Measurements from ENCODE around the gene DIP2B.
A peak's percentile ranks its signal among the peaks of the same experiment; 100 is the strongest.

Gene DIP2B, protein sequence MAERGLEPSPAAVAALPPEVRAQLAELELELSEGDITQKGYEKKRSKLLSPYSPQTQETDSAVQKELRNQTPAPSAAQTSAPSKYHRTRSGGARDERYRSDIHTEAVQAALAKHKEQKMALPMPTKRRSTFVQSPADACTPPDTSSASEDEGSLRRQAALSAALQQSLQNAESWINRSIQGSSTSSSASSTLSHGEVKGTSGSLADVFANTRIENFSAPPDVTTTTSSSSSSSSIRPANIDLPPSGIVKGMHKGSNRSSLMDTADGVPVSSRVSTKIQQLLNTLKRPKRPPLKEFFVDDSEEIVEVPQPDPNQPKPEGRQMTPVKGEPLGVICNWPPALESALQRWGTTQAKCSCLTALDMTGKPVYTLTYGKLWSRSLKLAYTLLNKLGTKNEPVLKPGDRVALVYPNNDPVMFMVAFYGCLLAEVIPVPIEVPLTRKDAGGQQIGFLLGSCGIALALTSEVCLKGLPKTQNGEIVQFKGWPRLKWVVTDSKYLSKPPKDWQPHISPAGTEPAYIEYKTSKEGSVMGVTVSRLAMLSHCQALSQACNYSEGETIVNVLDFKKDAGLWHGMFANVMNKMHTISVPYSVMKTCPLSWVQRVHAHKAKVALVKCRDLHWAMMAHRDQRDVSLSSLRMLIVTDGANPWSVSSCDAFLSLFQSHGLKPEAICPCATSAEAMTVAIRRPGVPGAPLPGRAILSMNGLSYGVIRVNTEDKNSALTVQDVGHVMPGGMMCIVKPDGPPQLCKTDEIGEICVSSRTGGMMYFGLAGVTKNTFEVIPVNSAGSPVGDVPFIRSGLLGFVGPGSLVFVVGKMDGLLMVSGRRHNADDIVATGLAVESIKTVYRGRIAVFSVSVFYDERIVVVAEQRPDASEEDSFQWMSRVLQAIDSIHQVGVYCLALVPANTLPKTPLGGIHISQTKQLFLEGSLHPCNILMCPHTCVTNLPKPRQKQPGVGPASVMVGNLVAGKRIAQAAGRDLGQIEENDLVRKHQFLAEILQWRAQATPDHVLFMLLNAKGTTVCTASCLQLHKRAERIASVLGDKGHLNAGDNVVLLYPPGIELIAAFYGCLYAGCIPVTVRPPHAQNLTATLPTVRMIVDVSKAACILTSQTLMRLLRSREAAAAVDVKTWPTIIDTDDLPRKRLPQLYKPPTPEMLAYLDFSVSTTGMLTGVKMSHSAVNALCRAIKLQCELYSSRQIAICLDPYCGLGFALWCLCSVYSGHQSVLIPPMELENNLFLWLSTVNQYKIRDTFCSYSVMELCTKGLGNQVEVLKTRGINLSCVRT (N-terminal part only)

DNA sequence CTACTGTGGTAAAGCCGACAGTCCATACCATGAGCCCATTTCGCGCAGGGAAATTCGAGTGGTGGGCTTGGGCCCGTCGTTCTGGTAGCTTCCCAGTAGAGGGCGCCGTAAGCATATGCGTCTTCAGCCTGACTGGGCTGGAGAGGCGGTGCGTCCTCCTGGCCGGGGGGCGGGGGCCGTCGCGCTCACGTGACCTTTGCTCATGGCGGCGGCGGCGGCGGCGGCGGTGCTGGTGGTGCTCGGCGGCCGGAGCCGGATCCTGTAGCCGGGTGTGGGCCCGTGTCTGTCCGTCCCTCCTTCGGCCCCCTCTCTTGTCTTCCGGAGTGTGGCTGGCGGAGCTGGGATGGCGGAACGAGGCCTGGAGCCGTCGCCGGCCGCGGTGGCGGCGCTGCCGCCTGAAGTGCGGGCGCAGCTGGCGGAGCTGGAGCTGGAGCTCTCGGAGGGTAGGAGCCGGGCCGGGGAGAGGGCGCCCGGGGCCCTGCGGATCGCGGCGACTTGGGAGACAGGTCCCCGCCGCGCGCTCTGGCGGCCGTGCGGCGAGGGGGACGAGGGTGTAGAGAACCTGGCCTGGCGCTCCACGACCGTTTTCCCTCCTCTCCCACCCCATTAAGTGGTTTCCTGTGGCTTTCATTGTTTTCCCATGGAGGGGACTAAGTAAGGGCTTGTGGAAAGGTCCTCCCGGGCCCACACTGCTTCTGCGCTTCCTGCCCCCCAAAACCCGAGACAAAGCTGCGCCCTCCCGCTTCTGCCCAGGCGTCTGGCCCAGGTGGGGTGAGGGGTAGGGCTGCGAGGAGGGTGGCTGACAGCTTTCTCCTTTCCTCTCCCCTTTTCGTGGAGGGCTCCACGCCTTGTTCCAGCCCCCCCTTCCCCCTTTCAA is at the start of gene DIP2B:
Gene DIP2B, plus strand, starts transcription at position 188 of the 877 bp plus-strand sequence. Its CDS starts 156 bp downstream, at position 344.
- H3K79me2 ChIP-seq (ENCODE audit: low read length): peaks cover 49% of the 10 kb centered on the region

DNA sequence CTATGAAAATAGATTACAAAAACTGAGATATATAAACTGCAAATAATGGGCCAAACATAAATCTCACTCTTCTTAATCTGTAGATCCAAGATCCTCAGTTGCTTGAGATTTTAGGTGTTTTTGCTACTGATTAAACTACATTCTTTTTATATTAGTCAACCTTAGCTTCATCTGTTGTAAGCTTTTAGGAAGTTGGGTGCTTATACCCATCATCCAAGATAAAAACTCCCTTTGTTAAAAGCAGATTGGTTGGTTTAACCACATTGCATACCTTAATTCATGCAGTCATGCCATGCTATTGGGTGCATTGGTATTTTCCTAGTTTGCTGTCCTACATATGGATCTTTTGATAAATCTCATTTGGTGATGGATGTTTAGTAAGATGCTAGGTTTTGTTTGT is 46.2 kb upstream of the DIP2B start:
- no peaks in the 10 kb centered on the region for H4K20me1 ChIP-seq (ENCODE audit: insufficient read depth, low read length)
- no peaks in the 10 kb centered on the region for H3K27me3 ChIP-seq (ENCODE audit: low read depth, low read length)
- H3K4me3 ChIP-seq (ENCODE audit: low read length): no peak overlapping the region
- H3K9me3 ChIP-seq (ENCODE audit: insufficient read depth, low read length): no peaks in the 10 kb centered on the region
- H3K79me2 ChIP-seq (ENCODE audit: low read length): no peaks in the 10 kb centered on the region
- H3K4me1 ChIP-seq (ENCODE audit: low read length): no peaks in the 10 kb centered on the region
- H3K9ac ChIP-seq (ENCODE audit: low read length): no peak overlapping the region
- H3K4me2 ChIP-seq (ENCODE audit: low read length): no peak overlapping the region
- H2AFZ ChIP-seq (ENCODE audit: low read depth, low read length): no peak overlapping the region
- H3K36me3 ChIP-seq (replicated peaks; ENCODE audit: low read depth, low read length): peaks cover 37% of the 10 kb centered on the region
- no peak overlapping the region for H3K27ac ChIP-seq (ENCODE audit: low read length)
- TF ChIP-seq EZH2phosphoT487 (IDR thresholded peaks at IDR 0.05; ENCODE audit: low read depth): no peak
- TF ChIP-seq, protein P1, sequence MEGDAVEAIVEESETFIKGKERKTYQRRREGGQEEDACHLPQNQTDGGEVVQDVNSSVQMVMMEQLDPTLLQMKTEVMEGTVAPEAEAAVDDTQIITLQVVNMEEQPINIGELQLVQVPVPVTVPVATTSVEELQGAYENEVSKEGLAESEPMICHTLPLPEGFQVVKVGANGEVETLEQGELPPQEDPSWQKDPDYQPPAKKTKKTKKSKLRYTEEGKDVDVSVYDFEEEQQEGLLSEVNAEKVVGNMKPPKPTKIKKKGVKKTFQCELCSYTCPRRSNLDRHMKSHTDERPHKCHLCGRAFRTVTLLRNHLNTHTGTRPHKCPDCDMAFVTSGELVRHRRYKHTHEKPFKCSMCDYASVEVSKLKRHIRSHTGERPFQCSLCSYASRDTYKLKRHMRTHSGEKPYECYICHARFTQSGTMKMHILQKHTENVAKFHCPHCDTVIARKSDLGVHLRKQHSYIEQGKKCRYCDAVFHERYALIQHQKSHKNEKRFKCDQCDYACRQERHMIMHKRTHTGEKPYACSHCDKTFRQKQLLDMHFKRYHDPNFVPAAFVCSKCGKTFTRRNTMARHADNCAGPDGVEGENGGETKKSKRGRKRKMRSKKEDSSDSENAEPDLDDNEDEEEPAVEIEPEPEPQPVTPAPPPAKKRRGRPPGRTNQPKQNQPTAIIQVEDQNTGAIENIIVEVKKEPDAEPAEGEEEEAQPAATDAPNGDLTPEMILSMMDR (IDR thresholded peaks at IDR 0.05; ENCODE audit: low read depth, low read length): no peak

More for the DNA sequence above, at the start of gene DIP2B:
- Histone ChIP-seq H3K4me3 (ENCODE audit: low read length) (peak within 1 kb of the TSS; percentile 93), H2AFZ (ENCODE audit: low read depth, low read length) (peak within 1 kb of the TSS; percentile 73), H3K36me3 (replicated peaks; ENCODE audit: low read depth, low read length) (peaks cover 5% of the 10 kb centered on the region), H3K4me1 (ENCODE audit: low read length) (peaks cover 8% of the 10 kb centered on the region; the same call in 1 of the 2 replicates), H3K9ac (ENCODE audit: low read length) (peak within 1 kb of the TSS; percentile 82), H4K20me1 (ENCODE audit: insufficient read depth, low read length) (peaks cover 5% of the 10 kb centered on the region; the same call in 1 of the 2 replicates), H3K4me2 (ENCODE audit: low read length) (peak within 1 kb of the TSS; percentile 92), H3K27me3 (ENCODE audit: low read depth, low read length) (no peaks in the 10 kb centered on the region), H3K9me3 (ENCODE audit: insufficient read depth, low read length) (no peaks in the 10 kb centered on the region), H3K27ac (ENCODE audit: low read length) (peak within 1 kb of the TSS; percentile 19; the same call in 1 of the 2 replicates)
- TF ChIP-seq, protein P1 (IDR thresholded peaks at IDR 0.05; ENCODE audit: low read depth, low read length): peak; percentile 85
- no peak for TF ChIP-seq EZH2phosphoT487 (IDR thresholded peaks at IDR 0.05; ENCODE audit: low read depth)

DNA sequence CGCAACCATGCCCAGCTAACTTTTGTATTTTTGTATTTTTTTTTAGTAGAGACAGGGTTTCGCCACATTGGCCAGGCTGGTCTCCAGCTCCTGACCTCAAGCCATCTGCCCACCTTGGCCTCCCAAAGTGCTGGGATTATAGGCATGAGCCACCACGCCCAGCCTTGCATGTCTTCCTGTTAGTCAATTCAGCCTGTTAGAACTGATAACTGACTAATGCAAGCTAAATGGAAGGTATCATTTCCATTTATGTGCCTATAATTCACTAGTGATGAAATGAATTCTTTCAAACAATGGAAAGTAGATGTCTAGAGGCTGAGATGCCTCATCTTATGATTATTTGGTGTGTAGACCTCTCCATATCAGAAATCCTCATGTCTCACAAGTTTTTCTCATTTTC is 37.3 kb upstream of the DIP2B start:
- Histone ChIP-seq H3K9me3 (ENCODE audit: insufficient read depth, low read length) (no peaks in the 10 kb centered on the region), H3K27me3 (ENCODE audit: low read depth, low read length) (no peaks in the 10 kb centered on the region), H3K4me2 (ENCODE audit: low read length) (no peak overlapping the region), H2AFZ (ENCODE audit: low read depth, low read length) (no peak overlapping the region), H4K20me1 (ENCODE audit: insufficient read depth, low read length) (no peaks in the 10 kb centered on the region), H3K27ac (ENCODE audit: low read length) (no peak overlapping the region), H3K9ac (ENCODE audit: low read length) (no peak overlapping the region), H3K4me3 (ENCODE audit: low read length) (no peak overlapping the region), H3K79me2 (ENCODE audit: low read length) (no peaks in the 10 kb centered on the region), H3K36me3 (replicated peaks; ENCODE audit: low read depth, low read length) (peaks cover 38% of the 10 kb centered on the region), H3K4me1 (ENCODE audit: low read length) (no peaks in the 10 kb centered on the region)
- TF ChIP-seq, protein P1 (IDR thresholded peaks at IDR 0.05; ENCODE audit: low read depth, low read length): no peak
- TF ChIP-seq EZH2phosphoT487 (IDR thresholded peaks at IDR 0.05; ENCODE audit: low read depth): no peak

All from OCI-LY3 (cell line).